A172 (cell line): Measurements from ENCODE around the gene NXN. TPM values are rescaled to one million over a fixed set of nuclear protein-coding genes. Genes with fewer than 3 reads are reported as not detected.
"Not testable (repeated sequence)": the region's sequence is repeated elsewhere in the genome, so short reads cannot be mapped to it uniquely, and the experiment has no call there.

Experiments
- DNase-seq: peaks from one replicate; pipeline ENCODE4 v3.0.0-alpha.2; 2015; ENCODE audit warnings: low spot score
- total RNA-seq: library from RNA; depleted of rRNA; stranded (reverse); fragments of >200 nt; shearing (Covaris generic); gene quantifications from 2 replicates; pipeline ENCODE4 v1.2.3, GENCODE V29; 2014

Gene NXN
- total RNA-seq, 1 experiment from 2014 or later: 7.2 TPM

DNA sequence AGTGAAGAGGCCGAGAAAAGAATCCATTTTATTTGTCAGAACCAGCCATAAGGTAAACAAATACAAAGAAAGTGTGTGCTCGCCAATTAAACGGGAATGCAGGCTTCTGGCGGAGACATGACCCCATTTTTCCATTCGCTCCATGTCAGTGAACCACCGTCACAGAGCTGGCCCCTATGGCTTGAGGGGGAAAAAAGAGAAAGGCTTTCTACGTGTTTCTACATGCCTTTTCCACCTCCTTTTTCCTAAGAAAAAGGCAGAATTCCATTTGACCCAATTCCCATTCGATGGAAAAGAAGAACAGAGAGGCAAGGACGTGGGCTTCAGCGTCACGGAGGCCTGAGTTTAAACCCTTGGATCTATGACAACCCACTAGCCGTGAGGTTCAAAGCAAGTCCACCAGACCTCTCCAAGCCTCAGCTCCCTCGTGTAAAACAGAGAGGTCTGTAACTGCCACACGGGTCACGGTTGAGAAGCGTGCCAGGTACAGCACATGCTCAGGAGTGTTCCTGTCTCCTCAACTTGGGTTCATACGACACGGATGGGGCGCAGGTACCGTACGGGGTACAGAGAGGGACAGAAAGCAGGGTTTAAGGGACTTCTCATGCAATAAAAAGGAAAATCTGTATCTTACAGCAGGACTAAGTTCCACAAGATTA, 91.9 kb downstream of the NXN start:
- no peak for DNase-seq

DNA sequence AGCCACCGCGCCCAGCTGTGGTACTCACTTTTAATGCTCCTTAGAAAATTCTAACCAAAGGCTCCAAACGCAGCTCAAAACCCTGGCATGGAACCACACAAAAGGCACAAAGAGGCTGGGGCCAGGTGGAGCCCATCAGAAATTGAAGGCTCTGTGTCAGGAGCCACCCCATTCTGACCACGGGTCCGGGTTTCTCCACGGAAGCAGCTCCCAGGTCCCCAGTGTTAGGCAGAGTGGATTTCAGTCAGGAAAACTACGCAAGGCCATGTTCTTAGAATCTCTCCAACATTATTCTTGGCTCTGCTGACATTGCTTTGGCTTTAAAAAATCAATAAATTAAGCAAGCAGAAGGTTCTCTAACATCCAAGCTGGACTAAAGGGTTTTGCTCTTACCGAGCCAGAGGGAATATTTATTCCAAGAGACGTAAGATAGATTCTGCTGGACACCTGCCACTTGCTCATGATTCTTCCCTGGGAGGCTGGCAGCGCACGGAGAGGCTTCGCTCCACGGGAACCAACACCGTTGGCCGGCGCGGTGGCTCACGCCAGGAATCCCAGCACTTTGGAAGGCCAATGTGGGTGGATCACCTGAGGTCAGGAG, 93.5 kb downstream of the NXN start:
- DNase-seq: no peak

DNA sequence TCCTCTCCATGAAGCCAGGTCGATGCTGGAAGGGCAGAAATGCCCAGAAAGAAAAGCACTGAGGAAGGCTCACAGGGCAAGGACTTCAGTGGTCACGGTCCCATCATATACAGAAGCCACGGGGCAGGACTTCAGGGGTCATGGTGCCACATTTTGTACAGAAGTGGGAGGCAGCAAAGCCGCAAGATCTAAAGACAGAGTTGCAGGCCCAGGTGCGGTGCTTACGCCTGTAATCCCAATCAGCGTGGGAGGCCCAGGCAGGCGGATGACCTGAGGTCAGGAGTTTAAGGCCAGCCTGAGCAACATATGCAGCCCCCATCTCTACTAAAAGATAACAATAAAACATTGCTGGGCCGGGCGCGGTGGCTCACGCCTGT, 96.0 kb downstream of the NXN start:
- no peak for DNase-seq

DNA sequence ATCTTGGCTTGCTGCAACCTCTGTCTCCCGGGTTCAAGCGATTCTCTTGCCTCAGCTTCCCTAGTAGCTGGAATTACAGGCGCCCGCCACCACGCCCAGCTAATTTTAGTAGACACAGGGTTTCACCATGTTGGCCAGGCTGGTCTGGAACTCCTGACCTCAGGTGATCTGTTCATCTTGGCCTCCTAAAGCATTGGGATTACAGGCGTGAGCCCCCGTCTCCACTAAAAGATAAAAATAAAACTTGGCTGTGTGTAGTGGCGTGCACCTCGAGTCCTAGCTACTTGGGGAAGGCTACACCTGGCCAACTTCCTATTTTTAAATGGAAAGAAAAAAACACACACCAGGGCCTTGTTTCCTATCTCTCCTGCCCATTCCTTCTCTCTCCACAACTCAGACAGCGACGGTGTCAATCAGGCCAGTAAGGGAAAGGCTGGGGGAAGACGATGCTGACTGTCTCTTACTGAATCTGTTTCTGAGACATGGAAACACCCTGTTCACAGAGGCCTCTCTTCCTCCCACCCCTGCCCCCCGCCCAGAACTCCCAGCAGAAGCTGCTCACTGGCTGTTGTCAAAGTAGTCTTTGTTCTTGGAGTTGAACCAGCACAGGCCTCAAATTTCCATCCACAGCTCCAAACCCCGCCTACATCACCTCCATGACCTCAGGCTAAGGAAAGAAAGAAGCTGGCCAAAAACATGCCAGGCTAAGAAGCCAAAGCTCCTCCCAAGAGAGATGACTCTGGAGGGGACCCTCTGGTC, 96.6 kb downstream of the NXN start:
- DNase-seq: no peak

- DNase-seq: no peak
Measured at GRCh38 chr17:881778-882177, 97.8 kb downstream of the NXN start.

DNA sequence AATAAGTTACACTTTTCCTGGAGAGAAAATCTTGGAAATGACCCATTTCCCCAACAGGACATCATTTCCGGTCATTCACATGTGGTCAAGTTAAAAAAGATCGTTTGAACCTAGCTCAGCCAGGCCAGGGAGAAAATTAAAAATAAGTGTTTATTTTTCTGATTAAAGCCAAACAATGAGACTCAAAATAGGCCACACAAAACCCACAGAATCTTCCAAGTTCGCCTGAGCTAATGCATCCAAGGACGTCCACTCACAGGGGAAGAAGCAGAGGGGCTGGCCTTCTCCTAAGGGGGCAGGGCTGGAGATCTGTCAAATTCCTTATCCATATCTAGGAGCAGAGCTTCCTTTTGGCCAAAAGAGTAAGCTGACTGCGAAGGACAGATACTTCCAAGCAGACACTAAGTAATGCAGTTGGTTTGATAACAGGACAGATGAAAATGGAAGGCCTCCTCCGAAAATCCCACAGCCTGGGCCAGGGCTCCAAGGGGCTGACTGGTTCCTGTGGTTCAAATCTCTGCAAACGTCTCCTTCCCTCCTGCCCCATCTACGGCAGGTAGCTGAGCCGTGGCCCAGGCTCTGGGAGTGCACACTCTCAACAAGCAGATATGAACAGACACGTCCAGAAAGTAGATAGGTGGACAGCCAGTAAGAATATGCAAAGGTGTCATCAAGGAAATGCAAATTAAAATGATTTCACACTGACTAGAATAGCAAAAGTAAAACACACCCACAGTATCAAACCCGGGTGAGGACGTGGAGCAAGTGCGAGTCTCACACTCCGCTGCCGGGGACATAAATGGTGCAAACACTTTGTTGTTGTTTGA, 98.9 kb downstream of the NXN start:
- no peak for DNase-seq

- peak; percentile 78 for DNase-seq
Measured at GRCh38 chr17:879546-880442, 99.8 kb downstream of the NXN start.

GRCh38 chr17:877630-878029, 101.9 kb downstream of the NXN start:
- DNase-seq: no peak

DNA sequence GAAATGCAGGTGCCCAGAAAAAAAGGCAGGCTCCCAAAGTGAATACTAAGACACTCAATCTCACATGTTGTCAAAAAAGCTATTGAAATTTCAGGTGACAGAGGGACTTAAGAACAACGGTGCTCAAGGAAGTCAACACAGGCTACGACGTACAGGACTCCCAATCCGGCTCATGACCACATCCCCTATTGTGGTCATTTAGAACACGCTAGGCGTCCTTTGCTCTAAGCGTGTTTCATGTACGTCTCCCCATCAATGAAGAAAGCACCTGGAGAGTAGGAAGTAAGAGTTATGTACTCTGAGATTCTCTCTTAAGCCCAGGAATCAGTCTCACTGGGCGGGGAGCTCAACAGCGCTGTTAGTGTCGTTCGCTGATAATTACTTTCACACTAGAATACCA, 103.3 kb downstream of the NXN start:
- DNase-seq: no peak

DNA sequence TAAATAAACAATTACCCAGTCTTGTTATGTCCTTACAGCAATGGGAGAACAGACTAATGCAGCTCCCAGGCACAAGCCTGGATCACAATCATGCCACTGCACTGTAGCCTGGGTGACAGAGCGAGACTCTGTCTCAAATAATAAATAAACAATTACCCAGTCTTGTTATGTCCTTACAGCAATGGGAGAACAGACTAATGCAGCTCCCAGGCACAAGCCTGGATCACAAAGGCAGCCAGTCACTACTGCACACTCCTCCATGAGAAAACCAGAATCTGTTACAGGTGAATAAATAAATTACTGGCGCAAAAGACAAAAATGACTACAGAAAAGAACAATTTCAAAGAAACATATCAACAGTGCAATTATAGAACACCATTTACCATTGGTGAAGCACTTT, 105.0 kb downstream of the NXN start:
- DNase-seq: not testable (repeated sequence)

- no peak for DNase-seq
Measured at GRCh38 chr17:872855-873254, 106.7 kb downstream of the NXN start.

GRCh38 chr17:871751-872519, 107.6 kb downstream of the NXN start:
- no peak for DNase-seq

DNA sequence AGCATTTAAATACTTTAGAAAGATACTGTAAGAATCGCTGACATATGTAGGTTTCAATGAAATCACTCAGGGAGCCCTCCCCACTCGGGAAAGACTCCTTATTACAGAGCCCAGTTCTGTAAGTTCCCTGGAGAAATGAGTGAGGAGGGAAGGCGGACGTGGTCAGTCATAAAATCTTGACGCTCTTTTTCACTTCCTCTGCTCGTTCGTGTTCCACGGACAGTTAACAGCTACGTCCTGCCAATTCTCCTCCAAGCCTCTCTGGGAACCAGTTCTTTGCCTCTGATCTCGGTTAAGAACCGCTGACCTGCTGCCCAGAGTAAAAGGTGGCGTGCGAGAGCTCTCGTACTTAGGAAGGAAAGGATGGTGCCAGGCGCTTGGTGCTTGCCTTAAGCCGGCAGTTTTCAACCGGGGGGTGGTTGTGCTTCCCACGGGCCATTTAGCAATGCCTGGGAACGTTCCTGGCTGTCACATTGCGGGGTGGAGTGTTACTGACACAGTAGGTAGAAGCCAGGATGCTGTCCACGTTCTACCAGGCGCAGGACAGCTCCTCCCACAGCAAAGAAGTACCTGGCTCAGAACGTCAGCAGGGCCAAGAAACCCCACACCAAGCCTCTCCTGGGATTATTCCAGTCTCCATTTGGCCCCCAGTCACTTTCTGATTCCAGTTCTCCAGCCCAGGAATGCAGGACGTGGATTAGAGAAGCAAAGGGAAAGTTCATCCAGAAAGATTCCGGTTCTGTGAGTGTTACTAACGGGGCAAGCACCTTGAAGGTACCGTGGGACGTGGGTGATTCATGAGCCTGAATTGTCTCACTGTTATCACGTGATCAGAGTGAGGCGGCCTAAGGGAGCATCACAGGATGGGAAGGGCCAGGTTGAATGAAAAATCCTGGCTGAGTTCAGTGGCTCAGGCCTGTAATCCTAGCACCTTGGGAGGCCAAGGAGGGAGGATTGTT, 109.7 kb downstream of the NXN start:
- peak; percentile 66 for DNase-seq

DNA sequence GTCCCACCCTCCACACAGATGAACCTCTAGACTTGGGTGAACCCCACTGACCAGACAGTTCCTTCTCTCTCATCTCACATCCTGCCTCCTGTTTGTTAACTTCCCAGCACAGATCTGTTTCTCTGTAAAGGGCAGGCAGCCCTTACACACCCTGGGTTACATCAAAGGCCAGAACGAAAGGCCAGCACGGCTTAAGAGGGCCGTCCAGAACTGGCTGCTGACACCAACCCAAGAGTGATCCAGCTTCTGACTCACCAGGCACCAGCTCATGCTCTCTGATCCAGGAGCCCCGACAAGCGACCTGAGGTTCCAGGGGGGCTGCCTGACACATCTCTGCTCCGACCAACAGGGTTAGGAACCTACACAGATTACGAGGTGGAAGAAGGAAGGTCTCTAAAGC, 110.5 kb downstream of the NXN start:
- peak; percentile 14 for DNase-seq

GRCh38 chr17:867896-868489, 111.6 kb downstream of the NXN start:
- no peak for DNase-seq

DNA sequence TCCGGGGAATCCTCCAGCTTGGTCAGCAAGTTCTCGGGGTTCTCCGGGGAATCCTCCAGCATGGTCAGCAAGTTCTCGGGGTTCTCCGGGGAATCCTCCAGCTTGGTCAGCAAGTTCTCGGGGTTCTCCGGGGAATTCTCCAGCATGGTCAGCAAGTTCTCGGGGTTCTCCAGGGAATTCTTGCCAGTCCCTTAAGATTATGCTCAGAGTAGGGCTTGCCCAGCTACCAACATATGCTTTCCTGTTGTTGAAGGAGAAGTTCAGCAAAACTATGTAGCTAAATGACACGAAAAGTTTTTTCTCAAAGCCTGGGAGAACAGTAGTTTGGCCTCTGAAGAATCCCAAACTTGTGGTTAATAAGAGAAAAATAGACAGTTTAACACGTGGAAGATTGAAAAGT, 112.3 kb downstream of the NXN start:
- DNase-seq: not testable (repeated sequence)

GRCh38 chr17:866568-867103, 112.9 kb downstream of the NXN start:
- no peak for DNase-seq

GRCh38 chr17:864315-864714, 115.3 kb downstream of the NXN start:
- no peak for DNase-seq

DNA sequence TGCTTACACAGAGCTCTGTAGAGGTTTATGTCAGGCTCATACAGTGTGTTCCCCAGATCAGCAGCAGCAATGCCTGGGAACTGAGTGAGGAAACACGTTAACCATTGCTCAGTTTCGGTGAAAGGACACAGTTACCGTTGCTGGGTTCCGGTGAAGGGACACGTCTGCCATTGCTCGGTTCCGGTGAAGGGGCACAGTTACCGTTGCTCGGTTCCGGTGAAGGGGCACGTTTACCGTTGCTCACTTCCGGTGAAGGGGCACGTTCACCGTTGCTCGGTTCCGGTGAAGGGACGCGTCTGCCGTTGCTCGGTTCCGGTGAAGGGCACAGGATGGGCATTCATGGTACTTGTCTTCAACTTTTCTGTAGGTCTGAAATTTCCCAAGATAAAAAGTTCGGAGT, 115.7 kb downstream of the NXN start:
- DNase-seq: no peak
